ENCODE data around the gene CCDC9. TPM values are rescaled to one million over a fixed set of nuclear protein-coding genes. Genes with fewer than 3 reads are reported as not detected.

The CCDC9 gene
- total and polyA plus RNA-seq, 2 experiments from 2014 or later, result 14.5 to 15.0 TPM

DNA sequence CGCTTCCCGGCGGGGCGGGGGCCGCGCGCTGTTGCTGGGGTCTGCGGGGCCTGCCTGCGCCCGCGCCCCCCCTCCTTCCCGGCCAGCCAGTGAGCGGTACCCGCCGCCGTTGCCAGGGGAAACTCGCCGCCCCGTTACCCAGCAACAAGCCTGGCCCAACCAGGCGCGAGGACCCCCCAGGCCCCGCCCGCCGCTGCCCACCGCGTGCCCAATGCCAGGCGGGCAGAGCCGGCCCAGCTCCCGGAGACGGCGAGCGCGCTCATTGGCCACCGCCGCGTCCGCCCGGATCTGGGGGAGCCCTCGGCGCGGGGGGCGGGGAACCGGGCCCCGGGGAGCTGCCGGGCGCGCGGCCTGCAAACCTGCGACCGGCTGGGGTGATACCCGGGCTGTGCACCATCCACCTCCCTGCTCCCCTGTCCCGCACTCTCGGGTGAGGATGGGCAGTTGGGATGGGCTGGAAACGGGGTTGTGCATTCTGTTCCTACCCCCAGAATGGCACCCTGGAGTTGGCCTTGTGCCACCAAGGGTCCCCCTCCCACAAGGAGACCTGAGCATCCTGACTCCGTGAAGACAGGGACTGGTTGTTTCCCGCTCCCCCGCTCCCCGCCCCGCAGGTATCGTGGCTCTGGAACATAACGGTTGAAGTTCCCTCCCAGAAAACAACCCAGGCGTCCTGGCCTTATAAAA, 16.6 kb upstream of the CCDC9 start:
- H4K20me1 ChIP-seq (replicated peaks; ENCODE audit: insufficient read depth), result no peaks in the 10 kb centered on the region
- no peaks in the 10 kb centered on the region for H3K79me2 ChIP-seq (replicated peaks; ENCODE audit: insufficient read depth)
- H3F3A ChIP-seq (replicated peaks; ENCODE audit: low read depth), result peaks cover 43% of the 10 kb centered on the region
- peak; percentile 33 for ATAC-seq
- peak; percentile 84 for DNase-seq (ENCODE audit: low spot score)
- Mint-ChIP-seq H3K9me3 (peaks cover 3% of the 10 kb centered on the region; the same call in 2 of the 3 replicates), H3K27me3 (ENCODE audit: insufficient read depth, low read depth, poor library complexity) (peaks cover 25% of the 10 kb centered on the region), H3K36me3 (ENCODE audit: low read depth) (peaks cover 6% of the 10 kb centered on the region; the same call in 1 of the 3 replicates), H3K4me3 (peak overlapping the region; percentile 51), H3K27ac (no peak overlapping the region), H3K4me1 (peaks cover 21% of the 10 kb centered on the region)
- peaks cover 23% of the 10 kb centered on the region for H3K4me1 ChIP-seq (ENCODE audit: insufficient read depth)
- H3K4me2 ChIP-seq, result peak overlapping the region; percentile 90
- H3K4me3 ChIP-seq, result peak overlapping the region; percentile 73
- no peak for TF ChIP-seq POLR2AphosphoS5 (IDR thresholded peaks at IDR 0.05; ENCODE audit: low read depth)
- TF ChIP-seq, protein P1, sequence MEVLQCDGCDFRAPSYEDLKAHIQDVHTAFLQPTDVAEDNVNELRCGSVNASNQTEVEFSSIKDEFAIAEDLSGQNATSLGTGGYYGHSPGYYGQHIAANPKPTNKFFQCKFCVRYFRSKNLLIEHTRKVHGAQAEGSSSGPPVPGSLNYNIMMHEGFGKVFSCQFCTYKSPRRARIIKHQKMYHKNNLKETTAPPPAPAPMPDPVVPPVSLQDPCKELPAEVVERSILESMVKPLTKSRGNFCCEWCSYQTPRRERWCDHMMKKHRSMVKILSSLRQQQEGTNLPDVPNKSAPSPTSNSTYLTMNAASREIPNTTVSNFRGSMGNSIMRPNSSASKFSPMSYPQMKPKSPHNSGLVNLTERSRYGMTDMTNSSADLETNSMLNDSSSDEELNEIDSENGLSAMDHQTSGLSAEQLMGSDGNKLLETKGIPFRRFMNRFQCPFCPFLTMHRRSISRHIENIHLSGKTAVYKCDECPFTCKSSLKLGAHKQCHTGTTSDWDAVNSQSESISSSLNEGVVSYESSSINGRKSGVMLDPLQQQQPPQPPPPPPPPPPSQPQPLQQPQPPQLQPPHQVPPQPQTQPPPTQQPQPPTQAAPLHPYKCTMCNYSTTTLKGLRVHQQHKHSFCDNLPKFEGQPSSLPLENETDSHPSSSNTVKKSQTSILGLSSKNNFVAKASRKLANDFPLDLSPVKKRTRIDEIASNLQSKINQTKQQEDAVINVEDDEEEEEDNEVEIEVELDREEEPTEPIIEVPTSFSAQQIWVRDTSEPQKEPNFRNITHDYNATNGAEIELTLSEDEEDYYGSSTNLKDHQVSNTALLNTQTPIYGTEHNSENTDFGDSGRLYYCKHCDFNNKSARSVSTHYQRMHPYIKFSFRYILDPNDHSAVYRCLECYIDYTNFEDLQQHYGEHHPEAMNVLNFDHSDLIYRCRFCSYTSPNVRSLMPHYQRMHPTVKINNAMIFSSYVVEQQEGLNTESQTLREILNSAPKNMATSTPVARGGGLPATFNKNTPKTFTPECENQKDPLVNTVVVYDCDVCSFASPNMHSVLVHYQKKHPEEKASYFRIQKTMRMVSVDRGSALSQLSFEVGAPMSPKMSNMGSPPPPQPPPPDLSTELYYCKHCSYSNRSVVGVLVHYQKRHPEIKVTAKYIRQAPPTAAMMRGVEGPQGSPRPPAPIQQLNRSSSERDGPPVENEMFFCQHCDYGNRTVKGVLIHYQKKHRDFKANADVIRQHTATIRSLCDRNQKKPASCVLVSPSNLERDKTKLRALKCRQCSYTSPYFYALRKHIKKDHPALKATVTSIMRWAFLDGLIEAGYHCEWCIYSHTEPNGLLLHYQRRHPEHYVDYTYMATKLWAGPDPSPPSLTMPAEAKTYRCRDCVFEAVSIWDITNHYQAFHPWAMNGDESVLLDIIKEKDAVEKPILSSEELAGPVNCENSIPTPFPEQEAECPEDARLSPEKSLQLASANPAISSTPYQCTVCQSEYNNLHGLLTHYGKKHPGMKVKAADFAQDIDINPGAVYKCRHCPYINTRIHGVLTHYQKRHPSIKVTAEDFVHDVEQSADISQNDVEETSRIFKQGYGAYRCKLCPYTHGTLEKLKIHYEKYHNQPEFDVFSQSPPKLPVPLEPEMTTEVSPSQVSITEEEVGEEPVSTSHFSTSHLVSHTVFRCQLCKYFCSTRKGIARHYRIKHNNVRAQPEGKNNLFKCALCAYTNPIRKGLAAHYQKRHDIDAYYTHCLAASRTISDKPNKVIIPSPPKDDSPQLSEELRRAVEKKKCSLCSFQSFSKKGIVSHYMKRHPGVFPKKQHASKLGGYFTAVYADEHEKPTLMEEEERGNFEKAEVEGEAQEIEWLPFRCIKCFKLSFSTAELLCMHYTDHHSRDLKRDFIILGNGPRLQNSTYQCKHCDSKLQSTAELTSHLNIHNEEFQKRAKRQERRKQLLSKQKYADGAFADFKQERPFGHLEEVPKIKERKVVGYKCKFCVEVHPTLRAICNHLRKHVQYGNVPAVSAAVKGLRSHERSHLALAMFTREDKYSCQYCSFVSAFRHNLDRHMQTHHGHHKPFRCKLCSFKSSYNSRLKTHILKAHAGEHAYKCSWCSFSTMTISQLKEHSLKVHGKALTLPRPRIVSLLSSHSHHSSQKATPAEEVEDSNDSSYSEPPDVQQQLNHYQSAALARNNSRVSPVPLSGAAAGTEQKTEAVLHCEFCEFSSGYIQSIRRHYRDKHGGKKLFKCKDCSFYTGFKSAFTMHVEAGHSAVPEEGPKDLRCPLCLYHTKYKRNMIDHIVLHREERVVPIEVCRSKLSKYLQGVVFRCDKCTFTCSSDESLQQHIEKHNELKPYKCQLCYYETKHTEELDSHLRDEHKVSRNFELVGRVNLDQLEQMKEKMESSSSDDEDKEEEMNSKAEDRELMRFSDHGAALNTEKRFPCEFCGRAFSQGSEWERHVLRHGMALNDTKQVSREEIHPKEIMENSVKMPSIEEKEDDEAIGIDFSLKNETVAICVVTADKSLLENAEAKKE (CRISPR knock-in tag; IDR thresholded peaks at IDR 0.05), result no peak
- no peak for TF ChIP-seq ZNF114 (CRISPR knock-in tag; IDR thresholded peaks at IDR 0.05)
- no peak for TF ChIP-seq STAT1 (IDR thresholded peaks at IDR 0.05; ENCODE audit: unreplicated experiment)
- no peak for TF ChIP-seq NANOG (IDR thresholded peaks at IDR 0.05; ENCODE audit: borderline replicate concordance)
- TF ChIP-seq, protein P2, sequence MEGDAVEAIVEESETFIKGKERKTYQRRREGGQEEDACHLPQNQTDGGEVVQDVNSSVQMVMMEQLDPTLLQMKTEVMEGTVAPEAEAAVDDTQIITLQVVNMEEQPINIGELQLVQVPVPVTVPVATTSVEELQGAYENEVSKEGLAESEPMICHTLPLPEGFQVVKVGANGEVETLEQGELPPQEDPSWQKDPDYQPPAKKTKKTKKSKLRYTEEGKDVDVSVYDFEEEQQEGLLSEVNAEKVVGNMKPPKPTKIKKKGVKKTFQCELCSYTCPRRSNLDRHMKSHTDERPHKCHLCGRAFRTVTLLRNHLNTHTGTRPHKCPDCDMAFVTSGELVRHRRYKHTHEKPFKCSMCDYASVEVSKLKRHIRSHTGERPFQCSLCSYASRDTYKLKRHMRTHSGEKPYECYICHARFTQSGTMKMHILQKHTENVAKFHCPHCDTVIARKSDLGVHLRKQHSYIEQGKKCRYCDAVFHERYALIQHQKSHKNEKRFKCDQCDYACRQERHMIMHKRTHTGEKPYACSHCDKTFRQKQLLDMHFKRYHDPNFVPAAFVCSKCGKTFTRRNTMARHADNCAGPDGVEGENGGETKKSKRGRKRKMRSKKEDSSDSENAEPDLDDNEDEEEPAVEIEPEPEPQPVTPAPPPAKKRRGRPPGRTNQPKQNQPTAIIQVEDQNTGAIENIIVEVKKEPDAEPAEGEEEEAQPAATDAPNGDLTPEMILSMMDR (conservative IDR thresholded peaks at IDR 0.05; ENCODE audit: low read depth in 2 of 2), result no peak
- H3K36me3 ChIP-seq (ENCODE audit: insufficient read depth), result no peaks in the 10 kb centered on the region
- H3K9me2 ChIP-seq (ENCODE audit: insufficient read depth), result no peaks in the 10 kb centered on the region
- H2AFZ ChIP-seq, result no peak overlapping the region
- H3K27ac ChIP-seq (ENCODE audit: low read depth), result no peak overlapping the region
- peaks cover 41% of the 10 kb centered on the region for H3K27me3 ChIP-seq (ENCODE audit: insufficient read depth)

Measured in GM23338 (cell line).